Hepatocyte (in vitro differentiated cells): Measurements from ENCODE around the gene PTH1R. TPM values are rescaled to one million over a fixed set of nuclear protein-coding genes. Genes with fewer than 3 reads are reported as not detected.
A peak's percentile ranks its signal among the peaks of the same experiment; 100 is the strongest.

Experiments used
- DNase-seq: peaks from one replicate; pipeline ENCODE4 v3.0.0-alpha.2; 2016; ENCODE audit warnings: low spot score
- H2AFZ ChIP-seq: fragments of 200-600 bp; sonication (generic); 2 replicates; pipeline ENCODE4 v1.6.0; 2016; ENCODE audit warnings: antibody characterized with exemption, mild to moderate bottlenecking
- H3K27ac ChIP-seq: fragments of 200-600 bp; sonication (generic); 2 replicates; pipeline ENCODE4 v1.5.1; 2016; ENCODE audit warnings: mild to moderate bottlenecking
- H3K27me3 ChIP-seq: fragments of 200-600 bp; sonication (generic); 2 replicates; pipeline ENCODE4 v1.6.1; 2016
- H3K36me3 ChIP-seq: fragments of 200-600 bp; sonication (generic); replicated peaks from 2 replicates; pipeline ENCODE4 v1.5.1; 2016; ENCODE audit warnings: low read depth; ENCODE audit not compliant: insufficient read depth
- H3K4me1 ChIP-seq: fragments of 200-600 bp; sonication (generic); 2 replicates; pipeline ENCODE4 v1.5.1; 2016; ENCODE audit warnings: mild to moderate bottlenecking, moderate library complexity; ENCODE audit not compliant: insufficient read depth
- H3K4me2 ChIP-seq: fragments of 200-600 bp; sonication (generic); 2 replicates; pipeline ENCODE4 v1.6.0; 2016
- H3K4me3 ChIP-seq: fragments of 200-600 bp; sonication (generic); 2 replicates; pipeline ENCODE4 v1.5.1; 2016; ENCODE audit warnings: mild to moderate bottlenecking
- H3K79me2 ChIP-seq: fragments of 200-600 bp; sonication (generic); 2 replicates; pipeline ENCODE4 v1.6.0; 2017; ENCODE audit warnings: mild to moderate bottlenecking
- H3K9me2 ChIP-seq: fragments of 200-600 bp; sonication (generic); replicated peaks from 2 replicates; pipeline ENCODE4 v1.6.0; 2017; ENCODE audit warnings: mild to moderate bottlenecking; ENCODE audit not compliant: insufficient read depth
- H3K9me3 ChIP-seq: fragments of 200-600 bp; sonication (generic); 2 replicates; pipeline ENCODE4 v1.5.1; 2016; ENCODE audit warnings: low read depth, mild to moderate bottlenecking
- H4K20me1 ChIP-seq: fragments of 200-600 bp; sonication (generic); 2 replicates; pipeline ENCODE4 v1.6.0; 2016; ENCODE audit warnings: mild to moderate bottlenecking; ENCODE audit not compliant: insufficient read depth, poor library complexity, severe bottlenecking
- CTCF ChIP-seq: fragments of 200-600 bp; sonication (generic); IDR thresholded peaks from 2 replicates; pipeline ENCODE4 v1.5.1; 2016; ENCODE audit warnings: antibody characterized with exemption, mild to moderate bottlenecking; ENCODE audit not compliant: poor library complexity
- EZH2 ChIP-seq: fragments of 200-600 bp; sonication (generic); IDR thresholded peaks from 2 replicates; pipeline ENCODE4 v1.6.1; 2016; ENCODE audit warnings: antibody characterized with exemption, mild to moderate bottlenecking, borderline replicate concordance
- EZH2phosphoT487 ChIP-seq: fragments of 200-600 bp; sonication (generic); IDR thresholded peaks from one replicate; pipeline ENCODE4 v1.6.1; 2018; ENCODE audit warnings: antibody characterized with exemption, mild to moderate bottlenecking, low read depth, moderate library complexity; ENCODE audit not compliant: unreplicated experiment, severe bottlenecking
- WGBS: methylation state at CpG from one replicate; pipeline ENCODE4 v1.1.6; 2016; ENCODE audit warnings: low lambda C conversion rate; ENCODE audit errors: missing lambda C conversion rate; 5-methylcytosine and 5-hydroxymethylcytosine counted together
- polyA plus RNA-seq: library from polyadenylated mRNA; unstranded; fragments of >200 nt; fragmentation: Nextera tagmentation; extraction: Ambion mirVana; gene quantifications from 2 replicates; pipeline ENCODE4 v1.2.1, GENCODE V29; 2016
- total RNA-seq: library from RNA; depleted of rRNA; stranded (reverse); fragments of >200 nt; gene quantifications from 2 replicates; pipeline ENCODE4 v1.2.3, GENCODE V29; 2014

Gene PTH1R
- total and polyA plus RNA-seq, 2 experiments from 2014 or later: 14.5 to 31.0 TPM

- DNase-seq: no peak
Observed at GRCh38 chr3:46942481-46943236, 65.1 kb downstream of the PTH1R start.

GRCh38 chr3:46943237-46944187 lies 66.0 kb downstream of the PTH1R start:
- H3K4me2 ChIP-seq: peak overlapping the region; percentile 66
- no peak overlapping the region for H3K4me3 ChIP-seq
- TF ChIP-seq CTCF (no peak), EZH2phosphoT487 (no peak), EZH2 (no peak)
- no peaks in the 10 kb centered on the region for H3K36me3 ChIP-seq
- H3K4me1 ChIP-seq: peaks cover 85% of the 10 kb centered on the region
- DNase-seq: peak; percentile 61
- H4K20me1 ChIP-seq: peaks cover 3% of the 10 kb centered on the region
- no peaks in the 10 kb centered on the region for H3K9me3 ChIP-seq
- no peak overlapping the region for H2AFZ ChIP-seq
- H3K27ac ChIP-seq: peak overlapping the region; percentile 99
- no peaks in the 10 kb centered on the region for H3K9me2 ChIP-seq
- H3K79me2 ChIP-seq: peaks cover 79% of the 10 kb centered on the region
- H3K27me3 ChIP-seq: no peaks in the 10 kb centered on the region
- WGBS: 52% methylated on average over 12 of the region's 12 CpGs

More at GRCh38 chr3:46942481-46943236, 65.1 kb downstream of the PTH1R start:
- no peak overlapping the region for H3K4me3 ChIP-seq
- H3K4me1 ChIP-seq: peaks cover 89% of the 10 kb centered on the region
- WGBS: 78% methylated on average over 12 of the region's 12 CpGs
- peaks cover 87% of the 10 kb centered on the region for H3K79me2 ChIP-seq
- no peaks in the 10 kb centered on the region for H3K27me3 ChIP-seq
- H3K9me3 ChIP-seq: no peaks in the 10 kb centered on the region
- H3K4me2 ChIP-seq: peak overlapping the region; percentile 66
- H3K36me3 ChIP-seq: no peaks in the 10 kb centered on the region
- no peak overlapping the region for H2AFZ ChIP-seq
- H4K20me1 ChIP-seq: peaks cover 3% of the 10 kb centered on the region
- no peaks in the 10 kb centered on the region for H3K9me2 ChIP-seq
- no peak for TF ChIP-seq CTCF
- TF ChIP-seq EZH2phosphoT487: no peak
- TF ChIP-seq EZH2: no peak
- peak overlapping the region; percentile 99 for H3K27ac ChIP-seq

GRCh38 chr3:46944191-46944590 lies 66.7 kb downstream of the PTH1R start:
- TF ChIP-seq CTCF (no peak), EZH2phosphoT487 (no peak), EZH2 (no peak)
- no peak overlapping the region for H3K4me3 ChIP-seq
- H3K36me3 ChIP-seq: no peaks in the 10 kb centered on the region
- H3K4me2 ChIP-seq: no peak overlapping the region
- H3K27ac ChIP-seq: peak overlapping the region; percentile 99
- H3K9me2 ChIP-seq: no peaks in the 10 kb centered on the region
- no peak overlapping the region for H2AFZ ChIP-seq
- DNase-seq: no peak
- no peaks in the 10 kb centered on the region for H3K9me3 ChIP-seq
- no peaks in the 10 kb centered on the region for H3K27me3 ChIP-seq
- WGBS: 93% methylated on average over 8 of the region's 8 CpGs
- peaks cover 86% of the 10 kb centered on the region for H3K4me1 ChIP-seq
- H3K79me2 ChIP-seq: peaks cover 76% of the 10 kb centered on the region
- H4K20me1 ChIP-seq: peaks cover 3% of the 10 kb centered on the region
